SK-N-DZ (cell line): ENCODE results near the gene HSPA4L.

ENCODE experiments used
- DNase-seq: peaks from one replicate; pipeline ENCODE4 v3.0.0-alpha.2; 2015; ENCODE audit warnings: low spot score

The HSPA4L gene

DNA sequence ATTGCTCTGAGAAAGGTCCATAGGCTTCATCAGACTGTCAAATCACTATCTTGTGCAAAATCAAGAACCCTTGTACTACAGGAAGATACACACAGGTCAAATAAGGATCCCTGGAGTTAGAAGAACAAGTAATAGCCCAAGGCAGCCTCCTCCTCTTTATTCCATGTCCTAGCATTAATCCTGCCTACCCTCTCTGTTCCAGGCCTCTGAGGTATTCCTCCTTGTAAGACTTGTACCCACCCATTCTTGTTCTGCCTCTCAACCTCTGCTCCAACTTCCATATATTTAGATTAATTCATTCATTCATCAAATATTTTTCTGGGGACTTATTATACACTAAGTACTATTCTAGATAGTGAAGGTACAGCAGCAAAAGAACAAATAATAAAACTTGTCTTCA, 88.2 kb downstream of the HSPA4L start:
- no peak for DNase-seq

DNA sequence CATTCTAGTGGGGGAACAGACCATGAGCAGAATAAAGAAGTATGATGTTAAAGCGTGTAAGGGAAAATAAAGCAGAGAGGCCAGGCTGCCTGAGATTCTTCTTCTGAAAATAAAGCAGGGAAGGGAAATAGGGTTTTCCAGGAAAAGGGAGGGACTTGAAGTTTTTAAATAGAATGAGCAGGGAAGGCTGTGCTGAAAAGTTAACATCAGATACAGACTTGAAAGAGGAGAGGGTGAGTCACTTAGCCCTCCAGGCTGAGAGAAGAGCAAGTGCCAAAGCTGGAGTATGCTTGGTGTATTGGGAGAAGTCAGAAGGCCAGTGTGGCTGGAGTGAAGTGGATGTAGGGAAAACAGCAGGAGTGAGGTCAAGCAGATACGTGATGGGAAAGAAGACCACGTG, 88.6 kb downstream of the HSPA4L start:
- DNase-seq: no peak

DNA sequence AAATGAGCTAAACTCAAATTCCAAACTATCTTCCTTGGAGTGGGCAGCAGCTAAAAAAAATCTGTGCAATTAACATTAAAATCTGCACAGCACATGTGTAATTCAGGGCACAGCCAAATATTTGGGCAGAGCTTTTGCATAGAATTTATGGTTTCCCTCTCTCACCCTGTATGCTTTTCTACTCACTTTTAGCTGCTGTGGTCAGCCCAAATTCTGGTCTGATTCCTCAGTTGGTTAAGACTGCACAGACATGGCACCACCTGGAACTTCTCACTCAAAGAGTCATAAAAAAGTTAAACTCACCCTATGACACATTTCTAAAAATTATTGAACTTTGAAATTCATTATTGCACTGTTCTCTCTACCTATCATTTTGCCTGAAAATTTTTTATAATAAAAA, 93.7 kb downstream of the HSPA4L start:
- no peak for DNase-seq

DNA sequence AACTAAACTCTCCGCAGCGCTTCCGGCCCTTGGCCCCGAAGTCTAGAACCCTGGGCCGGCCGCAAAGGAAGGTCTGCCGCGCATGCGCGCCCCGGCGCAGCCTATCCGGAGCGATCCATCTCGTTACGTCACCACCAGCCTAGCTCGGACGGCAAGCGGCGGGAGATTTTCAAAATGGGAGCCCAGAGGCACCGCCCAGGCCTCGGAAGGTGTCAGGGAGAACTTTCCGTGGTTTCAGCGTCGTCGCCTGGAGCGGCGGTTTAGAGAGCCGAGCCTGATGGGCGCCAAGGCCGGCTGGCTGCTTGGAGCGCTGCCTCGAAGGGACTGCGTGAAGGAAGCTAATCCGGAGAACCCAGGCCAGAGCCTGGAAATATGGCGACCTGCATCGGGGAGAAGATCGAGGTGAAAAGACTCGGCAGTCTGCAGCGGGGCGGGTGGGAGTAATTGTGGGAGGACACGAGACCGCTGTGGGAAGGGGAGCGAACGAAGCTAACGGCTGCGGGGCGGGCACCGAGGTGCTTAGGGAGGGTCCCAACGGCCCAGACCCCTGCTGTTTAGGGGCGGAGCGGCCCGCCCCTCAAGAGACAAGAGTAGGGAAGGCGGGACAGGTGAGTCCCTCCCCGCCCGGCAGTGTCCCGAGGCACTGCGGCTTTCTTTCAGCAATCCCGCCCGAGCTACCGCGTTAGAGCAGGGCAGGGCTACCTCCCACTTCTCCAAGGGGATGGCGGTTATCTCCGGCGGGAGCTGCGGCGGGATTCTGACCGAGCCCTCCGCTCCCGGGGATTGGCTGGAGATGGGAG, 98.8 kb downstream of the HSPA4L start, which contains the start of gene PLK4:
Gene PLK4 (plus strand): TSS at position 131 of the 800 bp plus-strand sequence. CDS start 242 bp downstream, at position 373.
- DNase-seq: peak; percentile 94

DNA sequence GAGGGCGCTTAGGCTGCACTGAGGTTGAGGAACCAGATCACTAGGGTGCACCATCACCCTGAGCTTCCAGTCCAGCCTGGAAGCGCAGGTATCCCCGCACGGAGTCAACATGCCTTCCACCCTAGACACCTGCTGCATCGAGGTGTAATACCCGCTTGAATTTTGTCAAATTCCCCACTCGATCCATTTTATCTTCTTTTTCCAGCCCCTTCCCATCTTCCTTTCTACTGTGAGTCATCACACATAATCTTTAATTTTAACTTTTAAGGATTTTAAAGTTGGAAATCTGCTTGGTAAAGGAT, 99.4 kb downstream of the HSPA4L start:
- no peak for DNase-seq

DNA sequence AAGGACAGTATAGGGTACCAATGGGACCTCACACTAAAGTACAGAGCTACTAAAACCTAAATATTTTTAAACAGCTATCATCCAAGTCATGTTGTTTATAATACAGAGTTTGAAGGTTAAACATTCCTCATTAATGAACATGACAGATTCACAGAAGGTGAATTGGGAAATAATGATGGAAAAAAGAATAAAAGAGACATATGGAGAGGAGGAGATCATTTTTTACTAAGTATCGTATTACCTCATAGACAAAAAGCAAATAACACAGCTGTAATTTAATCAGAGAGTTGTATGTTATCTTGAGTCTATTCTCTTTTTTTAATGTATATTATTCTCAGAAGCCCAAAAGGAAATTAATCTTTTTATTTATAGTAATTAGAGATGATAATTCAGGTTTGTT, 106.4 kb downstream of the HSPA4L start:
- no peak for DNase-seq

DNA sequence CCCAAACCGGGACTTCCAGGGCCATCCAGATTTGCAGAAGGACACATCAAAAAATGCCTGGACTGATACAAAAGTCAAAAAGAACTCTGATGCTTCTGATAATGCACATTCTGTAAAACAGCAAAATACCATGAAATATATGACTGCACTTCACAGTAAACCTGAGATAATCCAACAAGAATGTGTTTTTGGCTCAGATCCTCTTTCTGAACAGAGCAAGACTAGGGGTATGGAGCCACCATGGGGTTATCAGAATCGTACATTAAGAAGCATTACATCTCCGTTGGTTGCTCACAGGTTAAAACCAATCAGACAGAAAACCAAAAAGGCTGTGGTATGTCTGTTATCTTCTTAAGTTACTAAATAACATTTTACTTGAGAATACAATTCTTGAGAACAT, 107.8 kb downstream of the HSPA4L start:
- no peak for DNase-seq
